HCT116 (cell line): Measurements from ENCODE around the gene RAB40C. TPM values are rescaled to one million over a fixed set of nuclear protein-coding genes. Genes with fewer than 3 reads are reported as not detected.

Experiments used
- ATAC-seq: fragments of 200-7000 bp; cut with Tn5 transposase; 2 replicates; pipeline ENCODE4 v1.9.1; 2020; ENCODE audit warnings: mild to moderate bottlenecking, moderate library complexity
- BruUV-seq: library from RNA; stranded (reverse); fragments of 400-500 nt; replicated peaks from 2 replicates; lab custom pipeline; 2021; lab: Mats Ljungman, UMichigan
- CTCF ChIA-PET: fragments of 300-600 bp; sonication (Branson Sonifier 250); formaldehyde crosslinking; loops from one replicate; lab custom pipeline; 2021; ENCODE audit warnings: antibody characterized with exemption; lab: Charles Lee
- POLR2A ChIA-PET: fragments of 300-600, 350-600 bp; sonication (Branson Sonifier 250); formaldehyde crosslinking; loops from one replicate; lab custom pipeline; 2021; ENCODE audit warnings: antibody characterized with exemption; lab: Charles Lee
- RAD21 ChIA-PET, 2 experiments: fragments of 300-600 bp; sonication (Branson Sonifier 250); formaldehyde crosslinking; loops; one replicate each; lab custom pipeline; 2023; ENCODE audit warnings: low total read pairs in 2 of 2; ENCODE audit not compliant: uncharacterized antibody in 2 of 2, unreplicated experiment in 2 of 2, low non-redundant PET in 1 of 2; lab: Charles Lee
- DNase-seq: peaks from one replicate; pipeline ENCODE4 v3.0.0-alpha.2; 2010; ENCODE audit warnings: low read depth, low spot score
- H2AFZ ChIP-seq: fragments of 200-600 bp; shearing (Covaris generic), sonication (generic); 2 replicates; pipeline ENCODE4 v1.6.1; 2017; ENCODE audit warnings: low read depth, mixed run types, mixed read lengths, antibody characterized with exemption, low read length; ENCODE audit not compliant: poor library complexity, severe bottlenecking
- H3K27ac ChIP-seq: 2 replicates; pipeline ENCODE4 v1.5.1; 2012; ENCODE audit warnings: low read depth, low read length
- H3K27me3 ChIP-seq: fragments of 200-600 bp; sonication (generic); 2 replicates; pipeline ENCODE4 v1.6.1; 2016; ENCODE audit warnings: mixed run types, low read length, mixed read lengths; ENCODE audit not compliant: insufficient read depth
- H3K36me3 ChIP-seq, 2 experiments: fragments of 200-500 bp in 1 of 2; fragments of 200-600 bp in 1 of 2; sonication (Bioruptor generic) in 1 of 2; sonication (generic) in 1 of 2; 2 replicates each; pipeline versions ENCODE4 v1.5.1 to v1.6.1; 2014 to 2016; ENCODE audit warnings: low read length in 2 of 2, inconsistent platforms in 1 of 2, mixed read lengths in 1 of 2, mixed run types in 1 of 2; ENCODE audit not compliant: insufficient read depth in 2 of 2, control insufficient read depth in 1 of 2
- H3K4me1 ChIP-seq, 2 experiments: fragments of 200-600 bp in 1 of 2; sonication (generic) in 1 of 2; 2 replicates each; pipeline versions ENCODE4 v1.5.1 to v1.6.1; 2012 to 2017; ENCODE audit warnings: low read length in 2 of 2, inconsistent platforms in 1 of 2, mild to moderate bottlenecking in 1 of 2, mixed read lengths in 1 of 2, mixed run types in 1 of 2, moderate library complexity in 1 of 2; ENCODE audit not compliant: insufficient read depth in 2 of 2, control insufficient read depth in 1 of 2
- H3K4me2 ChIP-seq: fragments of 200-600 bp; sonication (generic); 2 replicates; pipeline ENCODE4 v1.6.1; 2017; ENCODE audit warnings: mixed run types, low read length, mixed read lengths
- H3K4me3 ChIP-seq, 2 experiments: fragments of 200-600 bp in 1 of 2; sonication (generic) in 1 of 2; replicated peaks in 1 of 2; 2 replicates each; pipeline ENCODE4 v1.5.1; 2011 to 2016; ENCODE audit warnings: low read length in 2 of 2, control low read depth in 1 of 2, low read depth in 1 of 2, mild to moderate bottlenecking in 1 of 2, mixed read lengths in 1 of 2, mixed run types in 1 of 2
- H3K79me2 ChIP-seq: fragments of 200-600 bp; sonication (generic); 2 replicates; pipeline ENCODE4 v1.6.1; 2017; ENCODE audit warnings: mild to moderate bottlenecking, mixed run types, low read length, moderate library complexity, mixed read lengths; ENCODE audit not compliant: insufficient read depth
- H3K9ac ChIP-seq: fragments of 200-600 bp; sonication (generic); 2 replicates; pipeline ENCODE4 v1.6.1; 2016; ENCODE audit warnings: low read length, mixed read lengths
- H3K9me2 ChIP-seq: fragments of 200-600 bp; sonication (generic), shearing (Covaris generic); 2 replicates; pipeline ENCODE4 v1.6.1; 2017; ENCODE audit warnings: mixed run types, mild to moderate bottlenecking, moderate library complexity; ENCODE audit not compliant: insufficient read depth
- H3K9me3 ChIP-seq, 2 experiments: fragments of 200-500 bp in 1 of 2; fragments of 200-600 bp in 1 of 2; sonication (Bioruptor generic) in 1 of 2; sonication (generic) in 1 of 2; 2 replicates each; pipeline ENCODE4 v1.6.1; 2014 to 2017; ENCODE audit warnings: low read length in 2 of 2, mixed read lengths in 2 of 2, inconsistent platforms in 1 of 2, low read depth in 1 of 2, mild to moderate bottlenecking in 1 of 2, mixed run types in 1 of 2, moderate library complexity in 1 of 2; ENCODE audit not compliant: control insufficient read depth in 1 of 2, insufficient read depth in 1 of 2
- H4K20me1 ChIP-seq: fragments of 200-600 bp; sonication (generic), shearing (Covaris generic); 2 replicates; pipeline ENCODE4 v1.6.1; 2017; ENCODE audit warnings: mixed run types, mild to moderate bottlenecking, moderate library complexity; ENCODE audit not compliant: insufficient read depth
- CBX3 ChIP-seq: IDR thresholded peaks from 2 replicates; pipeline ENCODE4 v1.6.1; 2012; ENCODE audit warnings: low read depth
- CEBPB ChIP-seq: IDR thresholded peaks from 2 replicates; pipeline ENCODE4 v1.6.1; 2012; ENCODE audit warnings: low read depth
- ELF1 ChIP-seq: IDR thresholded peaks from 2 replicates; pipeline ENCODE4 v1.6.1; 2012; ENCODE audit warnings: low read depth, borderline replicate concordance
- EZH2phosphoT487 ChIP-seq: fragments of 200-600 bp; IDR thresholded peaks from 2 replicates; pipeline ENCODE4 v1.6.1; 2018; ENCODE audit warnings: antibody characterized with exemption, borderline replicate concordance
- MAX ChIP-seq: IDR thresholded peaks from 2 replicates; pipeline ENCODE4 v1.6.1; 2012
- POLR2A ChIP-seq: IDR thresholded peaks from 2 replicates; pipeline ENCODE4 v1.7.0; 2011; ENCODE audit warnings: borderline replicate concordance; ENCODE audit not compliant: insufficient read depth, insufficient read length; ENCODE audit errors: extremely low read depth
- RAD21 ChIP-seq: IDR thresholded peaks from 2 replicates; pipeline ENCODE4 v1.6.1; 2012; ENCODE audit warnings: low read depth, mild to moderate bottlenecking
- REST ChIP-seq: IDR thresholded peaks from 2 replicates; pipeline ENCODE4 v1.6.1; 2012; ENCODE audit warnings: low read depth
- SIN3A ChIP-seq: IDR thresholded peaks from 2 replicates; pipeline ENCODE4 v1.6.1; 2012; ENCODE audit warnings: low read depth
- YY1 ChIP-seq: IDR thresholded peaks from 2 replicates; pipeline ENCODE4 v1.6.1; 2011; ENCODE audit warnings: low read length, low read depth, moderate library complexity, mild to moderate bottlenecking; ENCODE audit not compliant: insufficient replicate concordance; ENCODE audit errors: extremely low read depth
- ZNF274 ChIP-seq: fragments of 200-500 bp; sonication (Bioruptor generic); IDR thresholded peaks from 2 replicates; pipeline ENCODE4 v1.6.1; 2014; ENCODE audit warnings: mild to moderate bottlenecking, low read depth, low read length, inconsistent platforms
- intact Hi-C: fragments of 100-400 bp; cut with micrococcal nuclease; formaldehyde crosslinking; loops from 2 replicates; pipeline ENCODE4 v1.10.0; 2022
- total RNA-seq: library from RNA; stranded (reverse); gene quantifications from one replicate; pipeline ENCODE4 v1.2.1, GENCODE V29; 2021; ENCODE audit not compliant: unreplicated experiment

Gene RAB40C
- total RNA-seq, 1 experiment from 2014 or later, result 14.1 TPM

DNA sequence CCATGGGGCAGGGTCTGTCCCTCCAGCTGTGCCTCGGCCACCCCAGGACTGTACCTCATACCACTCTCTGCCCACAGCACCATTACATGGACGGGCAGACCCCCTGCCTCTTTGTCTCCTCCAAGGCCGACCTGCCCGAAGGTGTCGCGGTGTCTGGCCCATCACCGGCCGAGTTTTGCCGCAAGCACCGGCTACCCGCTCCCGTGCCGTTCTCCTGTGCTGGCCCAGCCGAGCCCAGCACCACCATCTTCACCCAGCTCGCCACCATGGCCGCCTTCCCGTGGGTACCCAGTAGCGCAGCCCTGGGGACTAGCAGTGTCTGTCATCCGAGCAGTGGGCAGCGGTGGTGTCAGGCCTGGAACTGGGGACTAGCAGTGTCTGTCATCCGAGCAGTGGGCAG is 83.0 kb downstream of the RAB40C start:
- Histone ChIP-seq H3K9ac (no peak overlapping the region), H4K20me1 (no peaks in the 10 kb centered on the region), H3K4me3 (no peak overlapping the region), H3K4me2 (no peak overlapping the region), H3K9me3 (no peaks in the 10 kb centered on the region), H3K27me3 (no peaks in the 10 kb centered on the region), H3K79me2 (peaks cover 26% of the 10 kb centered on the region), H2AFZ (no peak overlapping the region), H3K27ac (no peak overlapping the region), H3K9me2 (no peaks in the 10 kb centered on the region), H3K4me1 (peaks cover 0 to 5% of the 10 kb centered on the region in 2 experiments; a peak in 1 of 4 replicates), H3K36me3 (peaks cover 0 to 4% of the 10 kb centered on the region in 2 experiments; a peak in 1 of 4 replicates)
- ATAC-seq (no peak), DNase-seq (no peak)
- ChIA-PET RAD21 (no interaction called here), POLR2A (no interaction called here), CTCF (no interaction called here)
- no peak for TF ChIP-seq ELF1
- no peak for TF ChIP-seq CBX3
- no peak for TF ChIP-seq YY1
- TF ChIP-seq MAX, result no peak
- no peak for TF ChIP-seq CEBPB
- no peak for TF ChIP-seq ZNF274
- no peak for TF ChIP-seq RAD21
- no peak for TF ChIP-seq POLR2A
- TF ChIP-seq SIN3A, result no peak
- TF ChIP-seq EZH2phosphoT487, result no peak
- TF ChIP-seq REST, result no peak
- intact Hi-C loops, result no loop called here
- no TSS peak for BruUV-seq
